Tibial nerve (tissue), 3 donors: ENCODE results near the gene SLCO3A1.

Source experiments
- CTCF ChIP-seq, 5 experiments: fragments of 200-600 bp in 3 of 5; fragments of 450-650 bp in 2 of 5; sonication (generic) in 3 of 5; IDR thresholded peaks; one replicate each; pipeline ENCODE4 v1.5.1; 2016 to 2019; ENCODE audit warnings: antibody characterized with exemption in 5 of 5, mild to moderate bottlenecking in 3 of 5, moderate library complexity in 2 of 5
- POLR2A ChIP-seq, 2 donors: fragments of 450-650 bp; IDR thresholded peaks; one replicate each; pipeline ENCODE4 v1.6.1; 2017; ENCODE audit warnings: antibody characterized with exemption in 2 of 2, mild to moderate bottlenecking in 2 of 2, moderate library complexity in 2 of 2

GRCh38 chr15:92117261-92117731, 263.8 kb downstream of the SLCO3A1 start:
- TF ChIP-seq CTCF (IDR thresholded peaks at IDR 0.05) = no peak
- TF ChIP-seq POLR2A (IDR thresholded peaks at IDR 0.05) = no peak
